Endothelial cell of umbilical vein (primary cell): ENCODE measurements around the gene KIF1B. TPM values are rescaled to one million over a fixed set of nuclear protein-coding genes. Genes with fewer than 3 reads are reported as not detected.
A peak's percentile ranks its signal among the peaks of the same experiment; 100 is the strongest.

Experiments used
- BruUV-seq: library from RNA; stranded (reverse); fragments of 400-500 nt; replicated peaks from 2 replicates; lab custom pipeline; 2021; lab: Mats Ljungman, UMichigan
- CTCF ChIA-PET: fragments of 300-600, 350-600 bp; sonication (Branson Sonifier 250); formaldehyde crosslinking; loops from one replicate; lab custom pipeline; 2021; ENCODE audit warnings: antibody characterized with exemption, inconsistent platforms; lab: Charles Lee
- POLR2A ChIA-PET: fragments of 300-600, 350-600 bp; sonication (Branson Sonifier 250); formaldehyde crosslinking; loops from one replicate; lab custom pipeline; 2021; ENCODE audit warnings: antibody characterized with exemption, inconsistent platforms; lab: Charles Lee
- DNase-seq: peaks from one replicate; pipeline ENCODE4 v3.0.0-alpha.2; 2011; ENCODE audit warnings: low read depth, low spot score
- FAIRE-seq: peaks from 2 replicates; lab custom pipeline; 2011; peaks lifted over from hg19 to GRCh38; lab: Jason Lieb, UNC
- H2AFZ ChIP-seq: 2 replicates; pipeline ENCODE4 v1.6.0; 2012; ENCODE audit warnings: low read depth, low read length, control low read depth, inconsistent platforms
- H3K27ac ChIP-seq: 2 replicates; pipeline ENCODE4 v1.5.1; 2011; ENCODE audit warnings: low read depth, mild to moderate bottlenecking, control low read depth, low read length, moderate library complexity; ENCODE audit not compliant: insufficient read depth
- H3K27me3 ChIP-seq, 2 experiments: 2 replicates each; pipeline versions ENCODE4 v1.6.0 to v1.6.1; 2011; ENCODE audit warnings: low read length in 2 of 2, mixed read lengths in 1 of 2; ENCODE audit not compliant: control insufficient read depth in 2 of 2, insufficient read depth in 2 of 2
- H3K36me3 ChIP-seq, 2 experiments: 2 replicates in 1 of 2; 3 replicates in 1 of 2; pipeline ENCODE4 v1.5.1; 2011; ENCODE audit warnings: low read length in 2 of 2, mild to moderate bottlenecking in 1 of 2, moderate library complexity in 1 of 2; ENCODE audit not compliant: control insufficient read depth in 2 of 2, insufficient read depth in 2 of 2; ENCODE audit errors: extremely low read depth in 1 of 2
- H3K4me1 ChIP-seq: 3 replicates; pipeline ENCODE4 v1.5.1; 2011; ENCODE audit warnings: mild to moderate bottlenecking, low read length; ENCODE audit not compliant: control insufficient read depth, insufficient read depth; ENCODE audit errors: extremely low read depth
- H3K4me2 ChIP-seq: 2 replicates; pipeline ENCODE4 v1.6.1; 2011; ENCODE audit warnings: low read length, control low read depth, mixed read lengths; ENCODE audit not compliant: insufficient read depth
- H3K4me3 ChIP-seq, 3 experiments: fragments of 200-600 bp in 1 of 3; sonication (generic), shearing (Covaris generic) in 1 of 3; replicated peaks in 1 of 3; 2 replicates each; pipeline ENCODE4 v1.5.1; 2011 to 2016; ENCODE audit warnings: control low read depth in 3 of 3, low read length in 3 of 3, mild to moderate bottlenecking in 2 of 3, inconsistent platforms in 1 of 3, low read depth in 1 of 3, moderate library complexity in 1 of 3; ENCODE audit not compliant: insufficient read depth in 1 of 3
- H3K79me2 ChIP-seq: 2 replicates; pipeline ENCODE4 v1.6.0; 2012; ENCODE audit warnings: low read length, inconsistent platforms; ENCODE audit not compliant: control insufficient read depth, insufficient read depth
- H3K9ac ChIP-seq: replicated peaks from 2 replicates; pipeline ENCODE3; 2011; ENCODE audit warnings: low read length, control low read depth; ENCODE audit not compliant: insufficient read depth; ENCODE audit errors: extremely low read depth
- H3K9me1 ChIP-seq: replicated peaks from 3 replicates; pipeline ENCODE4 v1.6.0; 2011; ENCODE audit warnings: mild to moderate bottlenecking, low read length; ENCODE audit not compliant: control insufficient read depth, insufficient read depth; ENCODE audit errors: extremely low read depth
- H3K9me3 ChIP-seq: replicated peaks from 2 replicates; pipeline ENCODE4 v1.5.1; 2012; ENCODE audit warnings: low read length, inconsistent platforms; ENCODE audit not compliant: control insufficient read depth, insufficient read depth
- H4K20me1 ChIP-seq: replicated peaks from 2 replicates; pipeline ENCODE3; 2011; ENCODE audit warnings: mild to moderate bottlenecking, low read length; ENCODE audit not compliant: control insufficient read depth, insufficient read depth; ENCODE audit errors: extremely low read depth
- EZH2 ChIP-seq: IDR thresholded peaks from 2 replicates; pipeline ENCODE4 v1.6.1; 2012; ENCODE audit warnings: borderline replicate concordance, low read depth, mild to moderate bottlenecking, moderate library complexity, low read length, inconsistent platforms; ENCODE audit not compliant: severe bottlenecking
- GATA2 ChIP-seq: IDR thresholded peaks from 2 replicates; pipeline ENCODE4 v1.7.0; 2011; ENCODE audit warnings: low read depth, mild to moderate bottlenecking, moderate library complexity, mixed read lengths, low read length; ENCODE audit not compliant: insufficient read length, insufficient read depth
- POLR2A ChIP-seq: IDR thresholded peaks from 2 replicates; pipeline ENCODE4 v1.6.1; 2012; ENCODE audit warnings: low read depth, mild to moderate bottlenecking, control low read depth, low read length
- POLR2AphosphoS5 ChIP-seq: IDR thresholded peaks from 2 replicates; pipeline ENCODE4 v1.6.1; 2012; ENCODE audit warnings: low read depth, mild to moderate bottlenecking, control low read depth, low read length, moderate library complexity; ENCODE audit not compliant: insufficient read depth
- dilution Hi-C: fragments of 300-500 bp; cut with MboI; formaldehyde crosslinking; loops from one replicate; pipeline ENCODE4 v1.15.0; 2019; ENCODE audit warnings: low sequenced_read_pairs; ENCODE audit not compliant: extremely low pct_ligation_motif_present
- intact Hi-C: fragments of 100-400 bp; cut with micrococcal nuclease; formaldehyde crosslinking; loops from one replicate; pipeline ENCODE4 v1.10.0; 2022
- polyA plus RNA-seq, 4 experiments: library from polyadenylated mRNA; depleted of rRNA in 3 of 4; stranded (reverse) in 3 of 4; unstranded in 1 of 4; fragments of >200 nt; gene quantifications; 2 replicates each; pipeline versions ENCODE4 v1.2.1 to v1.2.3, GENCODE V29; 2011 to 2012; ENCODE audit warnings: missing spikeins in 1 of 4
- total RNA-seq: library from RNA; stranded (reverse); gene quantifications from 2 replicates; pipeline ENCODE4 v1.2.3, GENCODE V29; 2021

KIF1B gene
- total and polyA plus RNA-seq, 2 donors (not counting 3 experiments of a cell fraction or from before 2014, with no cell fraction given), result 14.8 to 58.6 TPM

DNA sequence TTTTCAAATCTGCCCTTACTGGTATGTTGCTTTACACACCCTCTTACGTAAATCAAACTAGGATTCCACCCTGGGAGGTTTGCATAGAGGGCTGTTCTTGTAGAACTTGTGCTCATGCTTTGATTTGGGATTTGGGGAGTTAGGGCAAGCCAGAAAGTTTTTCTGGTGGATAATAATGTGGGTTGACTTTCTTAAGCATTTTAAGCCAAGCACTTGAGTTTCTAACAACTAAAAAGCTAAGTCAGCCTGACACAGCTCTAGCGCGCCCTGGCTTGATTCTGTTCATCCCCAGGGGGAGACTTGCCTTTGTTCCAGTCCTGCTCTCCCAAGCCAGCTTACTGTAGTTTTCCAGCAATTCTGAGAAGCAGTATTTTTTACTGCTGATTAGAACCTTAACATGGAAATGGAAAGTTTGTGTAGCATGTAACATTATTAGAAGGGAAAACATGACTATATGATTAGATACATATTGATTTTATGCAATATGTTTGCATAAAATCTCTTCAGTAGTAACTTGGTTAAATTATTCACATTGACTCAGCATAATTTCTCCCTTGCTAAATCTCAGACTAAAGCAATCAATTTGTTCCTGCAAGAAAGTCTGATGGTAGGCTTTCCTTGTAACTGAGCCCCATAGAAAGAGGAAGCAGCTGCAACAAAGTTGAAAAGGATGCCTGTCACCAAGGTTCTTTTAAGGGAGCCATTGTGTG is 177.5 kb downstream of the KIF1B start:
- ChIA-PET CTCF (interaction anchor here (1.1 to 3.7 kb wide), 10 partner anchors 8 to 178 kb away, joined by 3 to 32 read pairs (median 6); partner anchors contain the start of genes CENPS and PGD), POLR2A (interaction anchor here (2.5 kb wide), 1 partner anchor 11 kb away, joined by 32 read pairs; the partner anchor contains the start of gene PGD)
- Histone ChIP-seq H3K4me1 (peaks cover 12% of the 10 kb centered on the region), H3K9me3 (no peaks in the 10 kb centered on the region), H3K4me2 (peak overlapping the region; percentile 67), H4K20me1 (no peaks in the 10 kb centered on the region), H3K79me2 (no peaks in the 10 kb centered on the region), H3K4me3 (no peak overlapping the region), H2AFZ (peak overlapping the region; percentile 42), H3K9ac (peak overlapping the region; percentile 69), H3K36me3 (no peaks in the 10 kb centered on the region), H3K27me3 (no peaks in the 10 kb centered on the region), H3K9me1 (no peaks in the 10 kb centered on the region), H3K27ac (peak overlapping the region; percentile 71)
- dilution Hi-C loops (no loop called here), intact Hi-C loops (loop anchor here (1.0 kb wide), 1 partner anchor 10 kb away; no protein-coding TSS in a partner anchor)
- peak; percentile 66 for FAIRE-seq
- no TSS peak for BruUV-seq
- DNase-seq, result peak; percentile 65
- TF ChIP-seq POLR2AphosphoS5, result no peak

DNA sequence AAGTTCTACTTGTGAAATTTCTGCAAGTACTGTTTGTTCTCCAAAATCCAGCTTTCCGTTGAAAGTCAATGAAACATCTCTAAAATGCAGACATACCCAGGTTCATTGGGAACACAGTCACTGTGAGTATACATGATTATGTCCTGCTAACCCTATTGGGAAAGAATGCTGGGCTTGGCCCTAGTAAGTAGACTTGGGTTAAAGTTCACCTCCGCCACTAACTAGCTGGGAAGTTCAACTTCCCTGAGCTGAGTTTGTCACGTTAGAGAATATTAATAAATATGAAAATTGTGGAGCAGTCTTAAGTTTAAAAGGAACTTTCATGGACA is 178.0 kb downstream of the KIF1B start:
- Histone ChIP-seq H3K9me1 (no peaks in the 10 kb centered on the region), H3K36me3 (no peaks in the 10 kb centered on the region), H3K4me3 (no peak overlapping the region), H3K4me2 (peak overlapping the region; percentile 67), H2AFZ (no peak overlapping the region), H3K4me1 (peaks cover 12% of the 10 kb centered on the region), H3K9me3 (no peaks in the 10 kb centered on the region), H4K20me1 (no peaks in the 10 kb centered on the region), H3K9ac (no peak overlapping the region), H3K27me3 (no peaks in the 10 kb centered on the region), H3K27ac (peak overlapping the region; percentile 41), H3K79me2 (no peaks in the 10 kb centered on the region)
- no TSS peak for BruUV-seq
- intact Hi-C loops (loop anchor here (1.0 kb wide), 1 partner anchor 10 kb away; no protein-coding TSS in a partner anchor), dilution Hi-C loops (no loop called here)
- POLR2A ChIA-PET, result interaction anchor here (2.5 kb wide), 1 partner anchor 11 kb away, joined by 32 read pairs; the partner anchor contains the start of gene PGD
- DNase-seq, result no peak
- CTCF ChIA-PET, result interaction anchor here (1.1 to 3.7 kb wide), 10 partner anchors 8 to 179 kb away, joined by 3 to 32 read pairs (median 6); partner anchors contain the start of genes CENPS and PGD
- TF ChIP-seq POLR2A, result no peak
- no peak for TF ChIP-seq GATA2
- TF ChIP-seq EZH2, result no peak
- FAIRE-seq, result peak; percentile 24
